Measurements from ENCODE around the gene ANKRD36B.
"Not testable (repeated sequence)": the region's sequence is repeated elsewhere in the genome, so short reads cannot be mapped to it uniquely, and the experiment has no call there.

DNA sequence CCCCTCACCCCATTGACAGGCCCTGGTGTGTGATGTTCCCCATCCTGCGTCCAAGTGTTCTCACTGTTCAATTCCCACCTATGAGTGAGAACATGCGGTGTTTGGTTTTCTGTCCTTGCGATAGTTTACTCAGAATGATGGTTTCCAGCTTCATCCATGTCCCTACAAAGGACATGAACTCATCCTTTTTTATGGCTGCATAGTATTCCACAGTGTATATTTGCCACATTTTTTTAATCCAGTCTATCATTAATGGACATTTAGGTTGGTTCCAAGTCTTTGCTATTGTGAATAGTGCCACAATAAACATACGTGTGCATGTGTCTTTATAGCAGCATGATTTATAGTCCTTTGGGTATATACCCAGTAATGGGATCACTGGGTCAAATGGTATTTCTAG, 6.5 kb upstream of the ANKRD36B start:
- TF ChIP-seq CTCF, POLR2A (IDR thresholded peaks at IDR 0.05): not testable (repeated sequence)

Measured in breast epithelium (tissue), 3 donors.